GM10266 (cell line): ENCODE data around the gene ZNF345.

ENCODE experiments used
- DNase-seq: peaks from one replicate; pipeline ENCODE4 v3.0.0; 2012; ENCODE audit errors: extremely low spot score
- TF ChIP-seq, protein P1 (sequence below): IDR thresholded peaks from 2 replicates; pipeline ENCODE4 v1.5.1; 2012; ENCODE audit warnings: mild to moderate bottlenecking, low read depth; ENCODE audit not compliant: control insufficient read depth, insufficient read depth; ENCODE audit errors: missing control alignments

The ZNF345 gene

DNA sequence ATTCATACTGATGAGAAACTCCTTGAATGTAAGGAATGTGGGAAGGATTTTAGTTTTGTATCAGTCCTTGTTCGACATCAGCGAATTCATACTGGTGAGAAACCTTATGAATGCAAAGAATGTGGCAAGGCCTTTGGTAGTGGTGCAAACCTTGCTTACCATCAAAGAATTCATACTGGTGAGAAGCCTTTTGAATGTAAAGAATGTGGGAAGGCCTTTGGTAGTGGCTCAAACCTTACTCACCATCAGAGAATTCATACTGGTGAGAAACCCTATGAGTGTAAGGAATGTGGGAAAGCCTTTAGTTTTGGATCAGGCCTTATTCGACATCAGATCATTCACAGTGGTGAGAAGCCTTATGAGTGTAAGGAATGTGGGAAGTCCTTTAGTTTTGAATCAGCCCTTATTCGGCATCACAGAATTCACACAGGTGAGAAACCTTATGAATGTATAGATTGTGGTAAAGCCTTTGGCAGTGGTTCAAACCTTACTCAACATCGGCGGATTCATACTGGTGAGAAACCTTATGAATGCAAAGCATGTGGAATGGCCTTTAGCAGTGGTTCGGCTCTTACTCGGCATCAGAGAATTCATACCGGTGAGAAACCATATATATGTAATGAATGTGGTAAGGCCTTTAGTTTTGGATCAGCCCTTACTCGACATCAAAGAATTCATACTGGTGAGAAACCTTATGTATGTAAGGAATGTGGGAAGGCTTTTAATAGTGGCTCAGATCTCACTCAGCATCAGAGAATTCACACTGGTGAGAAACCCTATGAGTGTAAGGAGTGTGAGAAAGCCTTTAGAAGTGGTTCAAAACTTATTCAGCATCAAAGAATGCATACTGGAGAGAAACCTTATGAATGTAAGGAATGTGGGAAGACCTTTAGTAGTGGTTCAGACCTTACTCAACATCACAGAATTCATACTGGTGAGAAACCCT is 26.6 kb downstream of the ZNF345 start:
- no peak for DNase-seq
- TF ChIP-seq, protein P1, sequence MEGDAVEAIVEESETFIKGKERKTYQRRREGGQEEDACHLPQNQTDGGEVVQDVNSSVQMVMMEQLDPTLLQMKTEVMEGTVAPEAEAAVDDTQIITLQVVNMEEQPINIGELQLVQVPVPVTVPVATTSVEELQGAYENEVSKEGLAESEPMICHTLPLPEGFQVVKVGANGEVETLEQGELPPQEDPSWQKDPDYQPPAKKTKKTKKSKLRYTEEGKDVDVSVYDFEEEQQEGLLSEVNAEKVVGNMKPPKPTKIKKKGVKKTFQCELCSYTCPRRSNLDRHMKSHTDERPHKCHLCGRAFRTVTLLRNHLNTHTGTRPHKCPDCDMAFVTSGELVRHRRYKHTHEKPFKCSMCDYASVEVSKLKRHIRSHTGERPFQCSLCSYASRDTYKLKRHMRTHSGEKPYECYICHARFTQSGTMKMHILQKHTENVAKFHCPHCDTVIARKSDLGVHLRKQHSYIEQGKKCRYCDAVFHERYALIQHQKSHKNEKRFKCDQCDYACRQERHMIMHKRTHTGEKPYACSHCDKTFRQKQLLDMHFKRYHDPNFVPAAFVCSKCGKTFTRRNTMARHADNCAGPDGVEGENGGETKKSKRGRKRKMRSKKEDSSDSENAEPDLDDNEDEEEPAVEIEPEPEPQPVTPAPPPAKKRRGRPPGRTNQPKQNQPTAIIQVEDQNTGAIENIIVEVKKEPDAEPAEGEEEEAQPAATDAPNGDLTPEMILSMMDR = no peak

GRCh38 chr19:36891768-36892357 is 41.2 kb downstream of the ZNF345 start:
- no peak for DNase-seq
- TF ChIP-seq, protein P1 = no peak

- no peak for DNase-seq
- TF ChIP-seq, protein P1 = no peak
Observed at GRCh38 chr19:36894849-36895383, 44.2 kb downstream of the ZNF345 start.

DNA sequence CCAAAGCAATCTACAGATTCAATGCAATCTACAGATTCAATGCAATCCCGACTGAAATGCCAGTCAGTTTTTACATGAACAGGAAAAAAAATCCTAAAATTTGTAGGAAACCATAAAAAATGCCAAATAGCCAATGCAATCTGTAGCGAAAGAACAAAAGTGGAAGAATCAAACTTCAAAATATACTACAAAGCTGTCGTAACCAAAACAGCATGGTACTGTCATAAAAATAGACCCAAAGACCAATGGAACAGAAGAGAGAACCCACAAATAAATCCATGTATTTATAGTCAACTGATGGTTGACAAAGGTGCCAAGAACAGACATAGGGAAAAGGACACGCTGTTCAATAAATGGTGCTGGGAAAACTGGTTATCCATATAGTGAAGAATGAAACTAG is 47.7 kb downstream of the ZNF345 start:
- no peak for DNase-seq
- TF ChIP-seq, protein P1 = no peak

- TF ChIP-seq, protein P1 = peak; percentile 65
- DNase-seq = peak; percentile 78
Observed at GRCh38 chr19:36915992-36916830, 65.5 kb downstream of the ZNF345 start, which contains the start of the genes ZNF568 and ZNF829. ZNF568 (plus strand) TSS chr19:36916332; CDS start chr19:36922771, 6,439 bp downstream. ZNF829 (minus strand) TSS chr19:36916291; CDS start chr19:36915167, 1,124 bp downstream.

GRCh38 chr19:36916991-36917390 is 66.3 kb downstream of the ZNF345 start:
- DNase-seq = no peak
- TF ChIP-seq, protein P1 = no peak
